Measurements from ENCODE around the gene KLF15. TPM values are rescaled to one million over a fixed set of nuclear protein-coding genes. Genes with fewer than 3 reads are reported as not detected.

Gene KLF15
- total RNA-seq, 2 experiments from 2014 or later: not detected

- ChIA-PET POLR2A (no interaction called here), CTCF (no interaction called here)
- Mint-ChIP-seq H3K27ac (no peak overlapping the region), H3K4me1 (no peaks in the 10 kb centered on the region), H3K9me3 (no peaks in the 10 kb centered on the region), H3K4me3 (no peak overlapping the region), H3K27me3 (peaks cover 5% of the 10 kb centered on the region), H3K36me3 (ENCODE audit: low read depth) (no peaks in the 10 kb centered on the region)
- DNase-seq: no peak
These were observed 36.5 kb downstream of the KLF15 start for GRCh38 chr3:126320517-126321293.

DNA sequence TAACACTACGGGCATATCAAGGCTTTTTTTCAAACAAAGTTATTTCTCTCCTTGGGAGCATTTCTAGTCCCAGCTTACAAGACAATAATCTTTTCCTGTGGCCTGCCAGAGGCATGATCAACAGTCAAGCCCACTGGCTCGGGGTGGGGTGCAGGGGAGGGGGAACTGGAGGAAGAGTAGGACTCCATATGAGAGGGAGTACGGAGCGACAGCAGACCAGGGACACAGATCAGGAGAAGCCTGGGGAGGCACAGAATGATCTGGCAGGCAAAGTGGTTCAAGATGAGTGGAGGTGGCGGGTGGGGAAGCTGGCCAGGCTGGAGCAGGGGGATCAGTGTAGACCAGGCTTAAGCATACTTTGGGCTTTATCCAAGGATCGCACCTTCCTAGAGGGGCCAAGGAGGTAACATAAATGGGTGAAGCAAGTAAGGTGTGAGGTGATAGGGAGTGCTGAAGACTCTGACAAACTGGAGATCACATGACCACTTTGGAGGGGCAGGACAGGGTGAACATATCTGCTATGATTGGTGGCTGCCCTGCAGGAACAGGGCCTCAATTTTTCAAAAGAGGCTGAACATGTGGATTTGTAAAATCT is 37.4 kb downstream of the KLF15 start:
- ChIA-PET POLR2A (no interaction called here), CTCF (no interaction called here)
- Mint-ChIP-seq H3K9me3 (no peaks in the 10 kb centered on the region), H3K4me3 (no peak overlapping the region), H3K27ac (no peak overlapping the region), H3K4me1 (no peaks in the 10 kb centered on the region), H3K27me3 (peaks cover 5% of the 10 kb centered on the region), H3K36me3 (ENCODE audit: low read depth) (no peaks in the 10 kb centered on the region)
- no peak for DNase-seq

- Mint-ChIP-seq H3K36me3 (ENCODE audit: low read depth) (no peaks in the 10 kb centered on the region), H3K4me3 (no peak overlapping the region), H3K4me1 (no peaks in the 10 kb centered on the region), H3K9me3 (no peaks in the 10 kb centered on the region), H3K27me3 (peaks cover 5% of the 10 kb centered on the region), H3K27ac (no peak overlapping the region)
- POLR2A ChIA-PET: no interaction called here
- DNase-seq: no peak
- CTCF ChIA-PET: no interaction called here
These were observed 39.9 kb downstream of the KLF15 start for GRCh38 chr3:126317029-126317996.

DNA sequence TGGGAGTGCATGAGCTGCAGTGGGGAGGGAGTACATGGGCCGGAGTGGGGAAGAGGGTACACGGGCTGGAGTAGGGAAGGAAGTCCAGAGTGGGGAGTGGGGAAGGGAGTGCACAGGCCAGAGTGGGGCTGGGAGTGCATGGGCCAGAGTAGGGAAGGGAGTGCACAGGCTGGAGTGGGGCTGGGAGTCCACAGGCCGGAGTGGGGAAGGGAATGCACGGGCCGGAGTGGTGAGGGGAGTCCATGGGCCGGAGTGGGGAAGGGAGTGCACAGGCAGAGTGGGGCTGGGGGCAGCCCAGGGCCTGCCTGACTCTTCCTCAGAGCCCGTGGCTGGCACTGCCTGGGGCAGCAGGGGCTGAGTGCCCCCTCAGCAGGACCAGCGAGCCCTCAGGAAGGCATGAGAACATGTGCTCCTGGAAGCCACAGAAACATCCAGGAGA is 40.7 kb downstream of the KLF15 start:
- CTCF ChIA-PET: no interaction called here
- POLR2A ChIA-PET: no interaction called here
- no peak overlapping the region for H3K4me3 Mint-ChIP-seq
- H3K9me3 Mint-ChIP-seq: no peaks in the 10 kb centered on the region
- no peak for DNase-seq
- no peaks in the 10 kb centered on the region for H3K4me1 Mint-ChIP-seq
- H3K36me3 Mint-ChIP-seq (ENCODE audit: low read depth): no peaks in the 10 kb centered on the region
- no peak overlapping the region for H3K27ac Mint-ChIP-seq
- peaks cover 5% of the 10 kb centered on the region for H3K27me3 Mint-ChIP-seq

DNA sequence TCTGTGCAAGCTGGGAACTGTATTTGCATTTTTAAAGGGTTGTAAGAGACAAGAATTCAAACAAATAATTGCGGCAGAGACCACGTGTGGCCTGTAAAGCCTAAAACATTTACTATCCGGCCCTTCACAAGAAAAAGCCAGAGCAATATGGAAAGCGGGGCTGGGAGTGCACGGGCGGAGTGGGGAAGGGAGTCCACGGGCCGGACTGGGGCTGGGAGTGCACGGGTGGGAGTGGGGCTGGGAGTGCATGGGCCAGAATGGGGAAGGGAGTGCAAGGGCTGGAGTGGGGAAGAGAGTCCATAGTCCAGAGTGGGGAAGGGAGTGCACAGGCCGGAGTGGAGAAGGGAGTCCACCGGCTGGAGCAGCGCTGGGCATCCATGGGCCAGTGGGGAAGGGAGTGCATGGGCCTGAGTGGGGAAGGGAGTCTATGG is 41.2 kb downstream of the KLF15 start:
- ChIA-PET CTCF (no interaction called here), POLR2A (no interaction called here)
- no peak for DNase-seq
- H3K27me3 Mint-ChIP-seq: peaks cover 5% of the 10 kb centered on the region
- H3K27ac Mint-ChIP-seq: no peak overlapping the region
- H3K4me1 Mint-ChIP-seq: no peaks in the 10 kb centered on the region
- H3K9me3 Mint-ChIP-seq: no peaks in the 10 kb centered on the region
- H3K36me3 Mint-ChIP-seq (ENCODE audit: low read depth): no peaks in the 10 kb centered on the region
- H3K4me3 Mint-ChIP-seq: no peak overlapping the region

GRCh38 chr3:126314790-126315658 is 42.2 kb downstream of the KLF15 start:
- H3K9me3 Mint-ChIP-seq: no peaks in the 10 kb centered on the region
- H3K27ac Mint-ChIP-seq: no peak overlapping the region
- no peaks in the 10 kb centered on the region for H3K36me3 Mint-ChIP-seq (ENCODE audit: low read depth)
- H3K4me3 Mint-ChIP-seq: no peak overlapping the region
- no peaks in the 10 kb centered on the region for H3K4me1 Mint-ChIP-seq
- ChIA-PET POLR2A (no interaction called here), CTCF (no interaction called here)
- peaks cover 5% of the 10 kb centered on the region for H3K27me3 Mint-ChIP-seq
- no peak for DNase-seq

- no peaks in the 10 kb centered on the region for H3K9me3 Mint-ChIP-seq
- H3K36me3 Mint-ChIP-seq (ENCODE audit: low read depth): no peaks in the 10 kb centered on the region
- no peak overlapping the region for H3K27ac Mint-ChIP-seq
- H3K4me1 Mint-ChIP-seq: no peaks in the 10 kb centered on the region
- DNase-seq: no peak
- ChIA-PET POLR2A (no interaction called here), CTCF (no interaction called here)
- peaks cover 3% of the 10 kb centered on the region for H3K27me3 Mint-ChIP-seq
- no peak overlapping the region for H3K4me3 Mint-ChIP-seq
These were observed 42.9 kb downstream of the KLF15 start for GRCh38 chr3:126314305-126314789.

- Mint-ChIP-seq H3K4me1 (no peaks in the 10 kb centered on the region), H3K27ac (no peak overlapping the region), H3K4me3 (no peak overlapping the region), H3K27me3 (peaks cover 2% of the 10 kb centered on the region), H3K9me3 (no peaks in the 10 kb centered on the region), H3K36me3 (ENCODE audit: low read depth) (no peaks in the 10 kb centered on the region)
- ChIA-PET POLR2A (no interaction called here), CTCF (no interaction called here)
- DNase-seq: no peak
These were observed 43.5 kb downstream of the KLF15 start for GRCh38 chr3:126313580-126314304.

DNA sequence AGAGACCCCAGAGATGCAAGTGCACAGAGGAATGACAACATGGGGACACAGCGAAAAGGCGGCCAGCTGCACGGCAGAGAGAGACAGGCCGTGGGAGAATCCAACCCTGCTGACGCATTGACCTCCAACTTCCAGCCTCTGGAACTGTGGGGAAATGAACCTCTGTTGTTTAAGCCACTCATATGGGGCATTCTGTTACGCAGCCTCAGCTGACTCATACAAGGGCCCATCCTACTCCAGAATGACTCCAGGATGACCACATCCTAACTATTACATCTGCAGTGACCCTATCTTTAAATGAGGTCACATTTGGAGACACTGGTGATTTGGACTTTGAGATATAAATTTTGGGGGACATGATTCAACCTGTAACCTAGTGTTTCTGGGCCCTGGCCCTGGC is 44.0 kb downstream of the KLF15 start:
- Mint-ChIP-seq H3K36me3 (ENCODE audit: low read depth) (no peaks in the 10 kb centered on the region), H3K27ac (no peak overlapping the region), H3K27me3 (no peaks in the 10 kb centered on the region), H3K4me1 (no peaks in the 10 kb centered on the region), H3K9me3 (no peaks in the 10 kb centered on the region), H3K4me3 (no peak overlapping the region)
- DNase-seq: no peak
- POLR2A ChIA-PET: no interaction called here
- CTCF ChIA-PET: no interaction called here

- Mint-ChIP-seq H3K4me3 (no peak overlapping the region), H3K4me1 (no peaks in the 10 kb centered on the region), H3K27me3 (no peaks in the 10 kb centered on the region), H3K9me3 (no peaks in the 10 kb centered on the region), H3K27ac (no peak overlapping the region), H3K36me3 (ENCODE audit: low read depth) (no peaks in the 10 kb centered on the region)
- POLR2A ChIA-PET: interaction anchor here (0.6 kb wide), 1 partner anchor 1741 kb away, joined by 3 read pairs; no protein-coding TSS in a partner anchor
- DNase-seq: no peak
- CTCF ChIA-PET: no interaction called here
These were observed 44.9 kb downstream of the KLF15 start for GRCh38 chr3:126312341-126312740.

DNA sequence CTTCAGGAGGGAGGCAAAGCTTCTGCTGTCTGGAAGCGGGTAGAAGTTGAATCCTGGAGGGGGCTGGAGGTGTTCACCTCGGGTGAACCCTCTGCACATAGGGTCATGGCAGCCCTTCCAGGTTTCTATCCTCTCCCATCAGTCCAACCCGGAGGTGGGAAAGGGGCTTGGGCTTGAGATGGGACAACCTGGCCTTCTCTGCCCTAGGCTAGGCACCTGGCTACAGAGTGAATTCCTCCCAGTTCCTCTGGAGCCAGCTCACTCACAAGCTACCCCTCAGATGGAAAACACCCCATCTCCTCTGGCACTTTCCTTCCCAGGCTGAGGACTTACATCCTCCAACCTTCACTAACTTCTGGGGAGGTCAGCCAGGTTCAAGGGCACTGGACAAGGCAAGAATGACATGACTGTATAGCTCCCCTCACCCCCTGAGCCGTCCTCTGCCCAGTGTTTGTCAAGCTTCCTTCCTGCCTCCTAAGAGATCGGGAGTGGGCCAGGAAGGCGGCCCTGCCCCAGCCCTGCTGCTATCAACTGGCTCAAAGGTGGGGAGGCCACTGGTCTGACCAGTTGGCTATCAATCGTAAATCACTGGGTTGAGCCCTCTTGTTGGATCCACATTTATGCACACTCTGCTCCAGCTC is 45.8 kb downstream of the KLF15 start:
- CTCF ChIA-PET: no interaction called here
- POLR2A ChIA-PET: interaction anchor here (0.6 kb wide), 1 partner anchor 1742 kb away, joined by 3 read pairs; no protein-coding TSS in a partner anchor
- H3K4me1 Mint-ChIP-seq: no peaks in the 10 kb centered on the region
- H3K4me3 Mint-ChIP-seq: no peak overlapping the region
- DNase-seq: no peak
- H3K36me3 Mint-ChIP-seq (ENCODE audit: low read depth): no peaks in the 10 kb centered on the region
- no peaks in the 10 kb centered on the region for H3K27me3 Mint-ChIP-seq
- no peak overlapping the region for H3K27ac Mint-ChIP-seq
- H3K9me3 Mint-ChIP-seq: no peaks in the 10 kb centered on the region

DNA sequence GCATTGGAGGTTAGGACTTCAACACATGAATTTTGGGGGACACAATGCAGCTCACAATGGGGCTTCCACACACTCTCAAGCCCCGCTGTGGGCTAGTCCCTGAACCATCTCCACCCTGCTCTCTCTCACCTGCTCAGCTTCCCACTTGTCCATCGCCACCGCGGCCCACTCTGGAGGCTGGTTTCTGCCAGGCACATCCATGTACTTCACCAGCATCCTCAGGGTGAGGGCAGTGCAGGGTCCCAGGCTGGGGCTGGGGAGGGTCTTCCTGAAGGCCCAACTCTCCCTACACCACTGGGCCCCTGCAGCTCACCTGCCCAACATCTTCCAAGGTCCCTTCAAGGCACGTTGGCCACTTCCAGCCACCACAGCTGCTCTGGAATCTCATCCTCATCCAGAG is 46.4 kb downstream of the KLF15 start:
- POLR2A ChIA-PET: no interaction called here
- no peaks in the 10 kb centered on the region for H3K9me3 Mint-ChIP-seq
- CTCF ChIA-PET: no interaction called here
- H3K4me1 Mint-ChIP-seq: no peaks in the 10 kb centered on the region
- H3K27me3 Mint-ChIP-seq: no peaks in the 10 kb centered on the region
- H3K36me3 Mint-ChIP-seq (ENCODE audit: low read depth): no peaks in the 10 kb centered on the region
- no peak overlapping the region for H3K4me3 Mint-ChIP-seq
- DNase-seq: no peak
- no peak overlapping the region for H3K27ac Mint-ChIP-seq

All from activated CD4-positive, alpha-beta memory T cell treated with anti-CD3 and anti-CD28 coated beads, Interleukin-2, amount 10 ng/mL, durations not matched to agents 7 days and 5 days (primary cell).